A673 (cell line): Measurements from ENCODE around the gene ATE1.

Source experiments
- CTCF ChIP-seq: fragments of 300-800, 200-600 bp; sonication (generic); conservative IDR thresholded peaks from 2 replicates; pipeline ENCODE4 v1.5.1; 2017; ENCODE audit warnings: low read depth, mild to moderate bottlenecking, antibody characterized with exemption, low read length, moderate library complexity, mixed read lengths
- EZH2 ChIP-seq: fragments of 200-600 bp; sonication (generic); IDR thresholded peaks from 2 replicates; pipeline ENCODE4 v1.6.1; 2017; ENCODE audit warnings: borderline replicate concordance, low read depth, mild to moderate bottlenecking, mixed read lengths, antibody characterized with exemption, low read length; ENCODE audit not compliant: poor library complexity, severe bottlenecking

GRCh38 chr10:121911421-121911697 is 16.5 kb downstream of the ATE1 start:
- TF ChIP-seq CTCF (no peak), EZH2 (no peak)
